Measurements from ENCODE around the gene FUT8.

Gene FUT8

DNA sequence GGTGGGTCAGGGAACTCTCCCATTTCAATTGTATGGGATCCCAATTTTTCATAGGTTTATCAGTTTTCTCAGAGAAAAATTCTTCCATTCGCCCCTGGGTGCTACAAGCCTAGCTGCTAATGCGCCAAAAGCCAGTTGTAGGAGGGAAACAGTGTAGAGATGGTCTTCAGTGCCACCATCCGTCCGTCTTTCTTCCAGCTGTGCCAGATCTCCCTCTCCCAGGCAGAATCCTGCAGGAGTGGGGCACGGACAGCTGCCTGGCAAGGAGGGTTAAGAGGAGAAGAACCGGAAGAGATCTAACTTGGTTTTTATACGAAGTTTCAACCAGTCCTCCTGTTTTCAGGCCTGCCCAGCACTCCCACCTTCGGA lies 38.9 kb upstream of the FUT8 start:
- DNase-seq (ENCODE audit: low spot score) = no peak
- TF ChIP-seq, protein P1, sequence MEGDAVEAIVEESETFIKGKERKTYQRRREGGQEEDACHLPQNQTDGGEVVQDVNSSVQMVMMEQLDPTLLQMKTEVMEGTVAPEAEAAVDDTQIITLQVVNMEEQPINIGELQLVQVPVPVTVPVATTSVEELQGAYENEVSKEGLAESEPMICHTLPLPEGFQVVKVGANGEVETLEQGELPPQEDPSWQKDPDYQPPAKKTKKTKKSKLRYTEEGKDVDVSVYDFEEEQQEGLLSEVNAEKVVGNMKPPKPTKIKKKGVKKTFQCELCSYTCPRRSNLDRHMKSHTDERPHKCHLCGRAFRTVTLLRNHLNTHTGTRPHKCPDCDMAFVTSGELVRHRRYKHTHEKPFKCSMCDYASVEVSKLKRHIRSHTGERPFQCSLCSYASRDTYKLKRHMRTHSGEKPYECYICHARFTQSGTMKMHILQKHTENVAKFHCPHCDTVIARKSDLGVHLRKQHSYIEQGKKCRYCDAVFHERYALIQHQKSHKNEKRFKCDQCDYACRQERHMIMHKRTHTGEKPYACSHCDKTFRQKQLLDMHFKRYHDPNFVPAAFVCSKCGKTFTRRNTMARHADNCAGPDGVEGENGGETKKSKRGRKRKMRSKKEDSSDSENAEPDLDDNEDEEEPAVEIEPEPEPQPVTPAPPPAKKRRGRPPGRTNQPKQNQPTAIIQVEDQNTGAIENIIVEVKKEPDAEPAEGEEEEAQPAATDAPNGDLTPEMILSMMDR (IDR thresholded peaks at IDR 0.05; ENCODE audit: extremely low read depth, missing control alignments) = no peak

DNA sequence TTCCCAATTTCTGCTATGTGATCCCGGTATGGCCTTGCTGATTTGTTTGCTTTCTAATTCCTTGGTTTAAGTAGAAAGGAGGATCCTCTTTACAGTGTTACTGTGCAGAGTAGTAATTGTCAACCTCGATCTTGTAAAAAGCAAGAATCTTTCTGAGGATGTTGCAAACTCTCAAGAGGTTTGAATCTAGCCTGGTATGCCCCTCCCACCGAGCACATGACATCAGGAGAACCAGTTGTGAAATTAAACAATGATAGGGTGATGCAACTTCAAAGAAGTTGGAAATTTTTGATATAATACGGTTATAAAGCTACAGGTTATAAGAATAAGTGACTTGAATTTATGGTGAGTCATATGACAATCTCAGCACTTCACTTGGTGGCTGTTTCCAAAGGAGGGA lies 35.0 kb upstream of the FUT8 start:
- TF ChIP-seq, protein P1 (IDR thresholded peaks at IDR 0.05; ENCODE audit: extremely low read depth, missing control alignments) = no peak
- no peak for DNase-seq (ENCODE audit: low spot score)

DNA sequence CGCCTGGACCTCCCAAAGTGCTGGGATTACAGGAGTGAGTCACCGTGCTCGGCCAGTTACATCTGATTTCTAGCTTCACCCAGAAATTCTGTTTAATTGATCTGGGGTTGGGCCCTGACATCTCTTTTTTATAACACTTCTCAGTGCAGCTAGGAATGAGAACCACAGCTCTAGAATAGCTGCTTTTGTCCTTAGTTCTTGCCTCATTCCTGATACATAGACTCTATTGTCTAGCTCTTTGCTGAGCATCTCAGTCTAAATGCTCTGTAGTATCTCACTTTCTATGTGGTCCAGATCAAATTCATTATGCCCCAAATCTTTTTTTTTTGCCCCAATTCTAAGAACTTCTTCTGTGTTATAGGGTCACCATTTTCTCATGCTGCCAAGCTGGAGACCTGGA lies 29.9 kb upstream of the FUT8 start:
- no peak for DNase-seq (ENCODE audit: low spot score)

DNA sequence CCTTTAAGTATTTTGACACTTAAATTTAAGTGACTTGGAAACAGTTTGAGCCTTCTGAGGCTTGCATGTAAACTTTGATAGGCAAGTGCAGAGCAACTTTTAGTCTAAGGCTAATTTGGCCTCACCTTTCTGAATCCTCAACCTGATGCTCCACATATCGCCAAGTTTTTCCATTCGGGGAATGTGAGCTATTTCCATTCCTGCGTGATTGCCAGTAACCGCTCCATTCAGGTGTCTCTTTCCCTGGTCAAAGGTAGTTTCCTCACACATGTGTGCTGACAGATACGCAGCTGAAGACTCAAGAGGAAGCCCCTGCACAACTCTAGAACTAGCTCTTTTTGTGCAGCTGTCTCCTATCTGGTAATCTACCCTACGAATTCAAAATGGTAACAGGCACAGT lies 25.4 kb upstream of the FUT8 start:
- TF ChIP-seq, protein P1 (IDR thresholded peaks at IDR 0.05; ENCODE audit: extremely low read depth, missing control alignments) = no peak
- DNase-seq (ENCODE audit: low spot score) = no peak

More for the DNA sequence above, 29.9 kb upstream of the FUT8 start:
- TF ChIP-seq, protein P1 (IDR thresholded peaks at IDR 0.05; ENCODE audit: extremely low read depth, missing control alignments) = no peak

DNA sequence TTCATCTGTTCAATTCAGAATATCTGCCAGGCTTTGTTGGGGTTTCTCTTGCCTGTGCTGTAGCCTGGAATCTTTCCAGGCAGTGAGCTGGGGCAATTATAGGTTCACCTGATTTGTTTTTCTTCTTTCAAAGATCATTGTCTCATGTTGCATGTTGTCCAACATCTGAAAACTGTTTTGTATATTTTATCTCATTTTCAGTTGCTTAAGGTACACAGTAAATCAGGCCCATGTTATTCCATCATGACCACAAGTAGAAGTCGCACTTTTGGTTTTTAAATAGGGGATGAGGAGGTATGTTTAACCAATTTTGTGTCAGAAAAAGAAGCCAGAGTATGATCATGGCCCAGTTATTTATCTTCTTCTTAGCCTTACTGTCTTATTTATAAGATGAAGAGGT lies 24.9 kb upstream of the FUT8 start:
- DNase-seq (ENCODE audit: low spot score) = no peak
- TF ChIP-seq, protein P1 (IDR thresholded peaks at IDR 0.05; ENCODE audit: extremely low read depth, missing control alignments) = no peak

DNA sequence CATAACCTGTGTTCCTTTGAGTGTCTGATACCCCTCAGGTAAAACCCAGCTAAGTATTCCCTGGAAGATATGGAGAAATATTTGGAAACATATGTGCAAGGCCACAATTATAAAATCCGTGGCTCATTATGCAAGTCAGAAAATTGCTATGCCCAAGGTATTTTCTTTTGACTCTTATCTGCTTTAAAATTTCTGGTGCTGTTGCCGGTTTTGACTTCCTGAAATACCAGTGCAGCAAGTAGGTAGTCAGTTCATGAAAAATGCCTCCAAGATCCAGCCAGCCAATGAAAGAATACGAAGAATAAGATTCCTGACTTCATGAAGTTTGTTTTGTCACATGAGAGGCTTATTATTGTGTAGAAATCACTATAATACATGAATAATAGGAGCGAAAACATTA lies 20.2 kb upstream of the FUT8 start:
- TF ChIP-seq, protein P1 (IDR thresholded peaks at IDR 0.05; ENCODE audit: extremely low read depth, missing control alignments) = no peak
- no peak for DNase-seq (ENCODE audit: low spot score)

DNA sequence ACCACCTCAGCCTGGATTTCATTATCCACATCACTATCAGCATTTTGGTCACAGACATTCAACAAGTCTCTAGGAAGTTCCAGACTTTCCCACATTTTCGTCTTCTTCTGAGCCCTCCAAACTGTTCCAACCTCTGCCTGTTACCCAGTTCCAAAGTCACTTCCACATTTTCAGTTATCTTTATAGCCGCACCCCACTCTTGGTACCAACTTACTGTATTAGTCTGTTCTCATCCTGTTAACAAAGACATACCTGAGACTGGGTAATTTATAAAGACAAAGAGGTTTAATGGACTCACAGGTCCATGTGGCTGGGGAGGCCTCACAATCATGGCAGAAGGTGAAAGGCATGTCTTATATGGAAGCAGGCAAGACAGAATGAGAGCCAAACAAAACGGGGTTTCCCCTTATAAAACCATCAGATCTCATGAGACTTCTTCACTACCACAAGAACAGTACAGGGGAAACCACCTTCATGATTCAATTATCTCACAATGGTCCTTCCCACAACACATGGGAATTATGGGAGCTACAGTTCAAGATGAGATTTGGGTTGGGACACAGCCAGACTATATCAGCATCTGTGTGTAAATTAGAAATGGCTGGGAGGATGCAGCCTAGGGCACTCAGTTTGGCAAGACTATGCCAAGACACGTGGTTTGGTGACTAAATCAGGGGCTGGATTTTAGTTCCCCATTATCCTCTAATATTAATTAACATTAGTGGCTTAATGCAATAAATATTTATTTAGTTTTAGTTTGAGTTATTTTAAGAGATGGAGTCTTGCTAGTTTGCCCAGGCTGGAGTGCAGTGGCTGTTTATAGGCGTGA lies 16.2 kb upstream of the FUT8 start:
- no peak for DNase-seq (ENCODE audit: low spot score)
- TF ChIP-seq, protein P1 (IDR thresholded peaks at IDR 0.05; ENCODE audit: extremely low read depth, missing control alignments) = no peak
